HFFc6 (cell line): ENCODE data around the gene SDC3. TPM values are rescaled to one million over a fixed set of nuclear protein-coding genes. Genes with fewer than 3 reads are reported as not detected.

Source experiments
- DNase-seq: peaks from one replicate; pipeline ENCODE4 v3.0.0-alpha.2; 2018
- H3K27ac Mint-ChIP-seq: 2 replicates; pipeline ENCODE4 v1.8.0; 2020; ENCODE audit warnings: mild to moderate bottlenecking, mixed read lengths
- H3K27me3 Mint-ChIP-seq: 2 replicates; pipeline ENCODE4 v1.8.0; 2021; ENCODE audit warnings: mild to moderate bottlenecking, moderate library complexity, mixed read lengths; ENCODE audit not compliant: insufficient read depth
- H3K36me3 Mint-ChIP-seq: 2 replicates; pipeline ENCODE4 v1.8.0; 2021; ENCODE audit warnings: low read depth, mixed read lengths
- H3K4me1 Mint-ChIP-seq: 2 replicates; pipeline ENCODE4 v1.8.0; 2020; ENCODE audit warnings: low read depth, mixed read lengths
- H3K4me3 Mint-ChIP-seq: 2 replicates; pipeline ENCODE4 v1.8.0; 2020; ENCODE audit warnings: mild to moderate bottlenecking, moderate library complexity, mixed read lengths
- H3K9me3 Mint-ChIP-seq: 2 replicates; pipeline ENCODE4 v1.8.0; 2020; ENCODE audit warnings: mild to moderate bottlenecking, mixed read lengths
- total RNA-seq, 6 experiments: library from RNA; stranded (reverse); fragmentation: NEBNext Ultra II Directional; extraction: Animal tissue kit (Norgen Biotek cat#: 25700); gene quantifications; 2 replicates in 1 of 6; 3 replicates in 5 of 6; pipeline ENCODE4 v1.2.3, GENCODE V29; 2021
- TF ChIP-seq, protein P1 (sequence below): fragments of 200-600 bp; sonication (generic); IDR thresholded peaks from 2 replicates; pipeline ENCODE4 v1.5.0; 2021; ENCODE audit warnings: antibody characterized with exemption, mild to moderate bottlenecking

SDC3 gene
- total RNA-seq, 6 experiments from 2014 or later, result 50.9 to 60.5 (median 56.7) TPM

DNA sequence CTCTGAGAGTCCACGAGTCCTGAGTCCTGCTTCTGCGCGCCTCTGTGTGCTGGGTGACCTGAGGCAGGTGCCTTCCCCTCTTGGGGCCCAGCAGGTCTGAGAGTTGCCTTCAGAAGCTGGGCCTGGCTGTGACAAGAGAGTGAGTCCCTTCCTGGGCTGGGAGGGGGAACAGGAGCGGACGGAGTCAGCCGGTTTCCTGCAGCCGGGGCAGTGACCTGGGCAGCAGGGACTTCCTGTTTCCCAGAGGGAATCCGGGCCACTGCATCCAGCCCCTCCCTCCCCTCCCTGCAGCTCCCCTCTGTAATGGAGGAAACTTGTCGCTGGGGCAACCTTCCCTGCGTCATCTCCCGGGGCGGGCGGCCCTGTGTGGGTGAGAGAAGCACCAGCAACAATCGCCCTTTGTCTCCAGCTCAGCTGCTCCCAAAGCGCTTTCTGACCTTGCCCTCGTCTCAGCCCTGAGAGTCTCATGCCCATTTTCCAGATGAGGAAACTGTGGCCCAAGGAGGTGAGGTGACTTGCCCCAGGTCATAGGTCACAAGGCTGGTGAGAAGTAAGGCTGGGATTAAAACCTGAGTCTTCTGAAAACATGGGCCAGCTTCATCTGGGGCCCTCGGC, 61.1 kb downstream of the SDC3 start:
- TF ChIP-seq, protein P1, sequence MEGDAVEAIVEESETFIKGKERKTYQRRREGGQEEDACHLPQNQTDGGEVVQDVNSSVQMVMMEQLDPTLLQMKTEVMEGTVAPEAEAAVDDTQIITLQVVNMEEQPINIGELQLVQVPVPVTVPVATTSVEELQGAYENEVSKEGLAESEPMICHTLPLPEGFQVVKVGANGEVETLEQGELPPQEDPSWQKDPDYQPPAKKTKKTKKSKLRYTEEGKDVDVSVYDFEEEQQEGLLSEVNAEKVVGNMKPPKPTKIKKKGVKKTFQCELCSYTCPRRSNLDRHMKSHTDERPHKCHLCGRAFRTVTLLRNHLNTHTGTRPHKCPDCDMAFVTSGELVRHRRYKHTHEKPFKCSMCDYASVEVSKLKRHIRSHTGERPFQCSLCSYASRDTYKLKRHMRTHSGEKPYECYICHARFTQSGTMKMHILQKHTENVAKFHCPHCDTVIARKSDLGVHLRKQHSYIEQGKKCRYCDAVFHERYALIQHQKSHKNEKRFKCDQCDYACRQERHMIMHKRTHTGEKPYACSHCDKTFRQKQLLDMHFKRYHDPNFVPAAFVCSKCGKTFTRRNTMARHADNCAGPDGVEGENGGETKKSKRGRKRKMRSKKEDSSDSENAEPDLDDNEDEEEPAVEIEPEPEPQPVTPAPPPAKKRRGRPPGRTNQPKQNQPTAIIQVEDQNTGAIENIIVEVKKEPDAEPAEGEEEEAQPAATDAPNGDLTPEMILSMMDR, result no peak
- Mint-ChIP-seq H3K36me3 (no peaks in the 10 kb centered on the region), H3K27ac (no peak overlapping the region), H3K4me3 (no peak overlapping the region), H3K27me3 (peaks cover 38% of the 10 kb centered on the region), H3K4me1 (peaks cover 11% of the 10 kb centered on the region), H3K9me3 (no peaks in the 10 kb centered on the region)
- DNase-seq, result no peak

DNA sequence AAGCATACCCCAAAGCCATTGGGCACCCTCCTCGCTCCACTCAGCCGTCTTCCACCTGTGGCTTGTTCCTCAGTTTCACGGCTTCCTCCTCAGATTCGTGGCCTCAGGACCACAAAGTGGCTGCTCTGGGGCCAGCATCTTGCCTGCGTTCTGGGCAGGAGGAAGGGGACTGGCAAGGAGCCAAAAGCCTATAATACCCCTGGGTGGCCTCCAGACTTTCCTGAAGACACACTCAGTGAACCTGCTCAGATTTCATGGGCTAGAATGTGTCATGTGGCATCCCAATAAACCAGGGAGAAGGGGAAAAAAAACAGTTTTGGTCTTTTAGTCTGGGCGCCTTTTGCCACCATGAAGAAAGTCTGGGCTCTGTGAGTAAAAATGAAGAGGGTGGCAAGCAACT, 62.0 kb downstream of the SDC3 start:
- TF ChIP-seq, protein P1, result no peak
- H3K9me3 Mint-ChIP-seq, result no peaks in the 10 kb centered on the region
- peaks cover 46% of the 10 kb centered on the region for H3K27me3 Mint-ChIP-seq
- H3K4me3 Mint-ChIP-seq, result no peak overlapping the region
- peaks cover 11% of the 10 kb centered on the region for H3K4me1 Mint-ChIP-seq
- H3K27ac Mint-ChIP-seq, result no peak overlapping the region
- H3K36me3 Mint-ChIP-seq, result no peaks in the 10 kb centered on the region
- no peak for DNase-seq

DNA sequence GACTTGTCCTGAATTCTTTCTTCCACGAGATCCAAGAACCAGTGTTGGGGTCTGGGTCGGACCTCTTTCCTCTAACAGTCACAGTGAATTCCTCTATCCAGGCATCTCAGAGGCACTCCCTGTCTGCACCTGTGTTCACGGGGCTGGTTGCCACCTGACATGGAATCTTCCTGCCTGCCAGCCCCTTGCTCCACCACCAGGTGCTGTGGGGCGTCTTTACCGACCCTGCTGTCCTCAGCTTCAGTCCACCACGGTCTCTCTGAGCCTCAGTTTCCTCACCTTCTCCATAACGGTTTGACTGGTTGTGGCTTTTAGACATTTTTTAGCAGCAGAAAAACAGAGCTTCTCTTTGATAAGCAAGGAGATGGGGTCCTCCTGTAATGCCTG, 62.7 kb downstream of the SDC3 start:
- DNase-seq, result no peak
- peaks cover 51% of the 10 kb centered on the region for H3K27me3 Mint-ChIP-seq
- H3K27ac Mint-ChIP-seq, result no peak overlapping the region
- H3K9me3 Mint-ChIP-seq, result no peaks in the 10 kb centered on the region
- TF ChIP-seq, protein P1, result peak; percentile 35; the same call in 1 of the 2 replicates
- H3K36me3 Mint-ChIP-seq, result no peaks in the 10 kb centered on the region
- no peak overlapping the region for H3K4me3 Mint-ChIP-seq
- peaks cover 11% of the 10 kb centered on the region for H3K4me1 Mint-ChIP-seq

DNA sequence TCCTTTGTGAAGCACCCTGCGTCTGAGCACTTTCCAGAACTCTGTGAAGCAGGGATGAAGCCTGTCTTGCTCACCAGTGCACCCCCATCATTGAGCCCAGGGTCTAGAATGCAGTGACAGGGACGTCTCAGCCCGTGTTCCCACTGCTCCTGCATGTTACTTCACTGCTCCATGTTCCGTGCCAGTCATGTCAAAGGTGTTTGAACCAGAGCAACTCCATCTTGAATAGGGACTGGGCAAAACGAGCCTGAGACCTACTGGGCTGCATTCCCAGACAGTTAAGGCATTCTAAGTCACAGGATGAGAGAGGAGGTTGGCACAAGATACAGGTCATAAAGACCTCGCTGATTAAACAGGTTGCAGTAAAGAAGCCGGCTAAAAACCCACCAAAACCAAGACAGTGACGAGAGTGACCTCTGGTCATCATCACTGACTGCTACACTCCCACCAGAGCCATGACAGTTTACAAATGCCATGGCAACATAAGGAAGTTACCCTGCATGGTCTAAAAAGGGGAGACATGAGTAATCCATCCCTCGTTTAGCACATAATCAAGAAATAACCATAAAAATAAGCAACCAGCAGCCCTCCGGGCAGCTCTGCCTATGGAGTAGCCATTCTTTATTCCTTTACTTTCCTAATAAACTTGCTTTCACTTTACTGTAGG, 63.2 kb downstream of the SDC3 start:
- Mint-ChIP-seq H3K9me3 (no peaks in the 10 kb centered on the region), H3K36me3 (no peaks in the 10 kb centered on the region), H3K4me1 (peaks cover 11% of the 10 kb centered on the region), H3K27ac (no peak overlapping the region), H3K27me3 (peaks cover 54% of the 10 kb centered on the region), H3K4me3 (no peak overlapping the region)
- no peak for DNase-seq
- TF ChIP-seq, protein P1, result no peak

DNA sequence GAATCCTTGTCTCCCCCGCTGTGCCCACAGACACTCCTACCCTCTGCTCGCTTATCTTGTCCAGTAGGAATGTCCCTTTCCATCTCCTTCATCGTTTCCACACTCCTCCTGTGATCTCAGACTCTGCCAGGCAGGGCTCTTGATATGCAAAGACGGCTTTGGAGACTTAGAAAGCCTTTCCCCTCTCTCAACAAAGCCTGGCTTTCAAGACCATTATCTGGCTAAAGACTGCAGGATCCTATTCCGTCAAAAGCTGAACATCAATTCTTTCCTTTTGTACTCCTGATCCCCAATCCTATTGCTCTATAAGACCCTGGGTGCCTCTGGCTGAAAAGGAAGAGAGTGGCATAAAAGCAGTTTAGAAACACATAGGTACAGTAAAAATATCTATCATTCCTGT, 63.9 kb downstream of the SDC3 start:
- no peaks in the 10 kb centered on the region for H3K9me3 Mint-ChIP-seq
- peaks cover 11% of the 10 kb centered on the region for H3K4me1 Mint-ChIP-seq
- H3K27ac Mint-ChIP-seq, result no peak overlapping the region
- peaks cover 47% of the 10 kb centered on the region for H3K27me3 Mint-ChIP-seq
- no peaks in the 10 kb centered on the region for H3K36me3 Mint-ChIP-seq
- DNase-seq, result no peak
- TF ChIP-seq, protein P1, result no peak
- H3K4me3 Mint-ChIP-seq, result no peak overlapping the region
